HepG2 (cell line): Measurements from ENCODE around the gene PNMA8C. TPM values are rescaled to one million over a fixed set of nuclear protein-coding genes. Genes with fewer than 3 reads are reported as not detected.

Experiments used
- CBX5 ChIP-seq: sonication (generic); formaldehyde crosslinking; IDR thresholded peaks from 2 replicates; pipeline ENCODE4 v1.4.0; 2020; ENCODE audit warnings: missing genetic modification reagents, borderline replicate concordance
- GABPB1 ChIP-seq: IDR thresholded peaks from 2 replicates; pipeline ENCODE4 v1.6.1; 2016; ENCODE audit warnings: mild to moderate bottlenecking, missing genetic modification reagents, moderate library complexity, missing compliant biosample characterization
- ISX ChIP-seq: sonication (generic); formaldehyde crosslinking; conservative IDR thresholded peaks from 2 replicates; pipeline ENCODE4 v1.5.0; 2020; ENCODE audit warnings: missing genetic modification reagents
- ZBTB1 ChIP-seq: sonication (generic); formaldehyde crosslinking; IDR thresholded peaks from 2 replicates; pipeline ENCODE4 v1.4.0; 2020; ENCODE audit warnings: missing genetic modification reagents, borderline replicate concordance
- ZNF33A ChIP-seq: sonication (generic); formaldehyde crosslinking; IDR thresholded peaks from 2 replicates; pipeline ENCODE4 v1.5.1; 2020; ENCODE audit warnings: missing genetic modification reagents, mild to moderate bottlenecking, moderate library complexity, borderline replicate concordance
- ZNF597 ChIP-seq: sonication (generic); formaldehyde crosslinking; IDR thresholded peaks from 2 replicates; pipeline ENCODE4 v1.5.0; 2020; ENCODE audit warnings: missing genetic modification reagents
- ZNF598 ChIP-seq: sonication (generic); formaldehyde crosslinking; IDR thresholded peaks from 2 replicates; pipeline ENCODE4 v1.5.1; 2020; ENCODE audit warnings: mild to moderate bottlenecking, missing genetic modification reagents, borderline replicate concordance
- ZNF709 ChIP-seq: sonication (generic); formaldehyde crosslinking; IDR thresholded peaks from 2 replicates; pipeline ENCODE4 v1.5.0; 2020; ENCODE audit warnings: mild to moderate bottlenecking, missing genetic modification reagents
- ZSCAN29 ChIP-seq: sonication (generic); formaldehyde crosslinking; conservative IDR thresholded peaks from 2 replicates; pipeline ENCODE4 v1.4.0; 2020; ENCODE audit warnings: mild to moderate bottlenecking, missing genetic modification reagents
- polyA plus RNA-seq, 8 experiments: library from polyadenylated mRNA; depleted of rRNA in 3 of 8; stranded (reverse) in 7 of 8; unstranded in 1 of 8; fragments of >200 nt; fragmentation: Illumina TruSeq in 4 of 8; extraction: Trizol in 4 of 8; gene quantifications; 2 replicates each; pipeline versions ENCODE4 v1.2.1 to v1.2.3, GENCODE V29; 2011 to 2016; ENCODE audit warnings: low read depth in 4 of 8, missing spikeins in 1 of 8, mixed read lengths in 1 of 8; ENCODE audit not compliant: insufficient read depth in 1 of 8
- total RNA-seq, 5 experiments: library from RNA; depleted of rRNA; stranded (reverse); fragments of >200 nt; fragmentation: Illumina TruSeq; extraction: Trizol; gene quantifications; 2 replicates each; pipeline ENCODE4 v1.2.3, GENCODE V29; 2016; ENCODE audit warnings: low read depth in 1 of 5
- TF ChIP-seq, protein P1 (sequence below): sonication (generic); formaldehyde crosslinking; IDR thresholded peaks from 2 replicates; pipeline ENCODE4 v1.5.1; 2020; ENCODE audit warnings: missing genetic modification reagents, mild to moderate bottlenecking, borderline replicate concordance
- TF ChIP-seq, protein P2 (sequence below): sonication (generic); formaldehyde crosslinking; IDR thresholded peaks from 2 replicates; pipeline ENCODE4 v1.4.0; 2020; ENCODE audit warnings: missing genetic modification reagents
- TF ChIP-seq, protein P3 (sequence below): IDR thresholded peaks from 2 replicates; pipeline ENCODE4 v1.6.1; 2016; ENCODE audit warnings: mild to moderate bottlenecking
- TF ChIP-seq, protein P4 (sequence below): sonication (generic); formaldehyde crosslinking; IDR thresholded peaks from 2 replicates; pipeline ENCODE4 v1.8.1; 2023; ENCODE audit warnings: missing genetic modification reagents, mild to moderate bottlenecking, borderline replicate concordance
- TF ChIP-seq, protein P5 (sequence below): sonication (generic); formaldehyde crosslinking; IDR thresholded peaks from 2 replicates; pipeline ENCODE4 v1.8.1; 2023; ENCODE audit warnings: missing genetic modification reagents, inconsistent platforms, borderline replicate concordance

PNMA8C gene
- total and polyA plus RNA-seq, 2 of the 13 experiments (the other 11 are each of a cell fraction or from before 2014, with no cell fraction given), result not detected

DNA sequence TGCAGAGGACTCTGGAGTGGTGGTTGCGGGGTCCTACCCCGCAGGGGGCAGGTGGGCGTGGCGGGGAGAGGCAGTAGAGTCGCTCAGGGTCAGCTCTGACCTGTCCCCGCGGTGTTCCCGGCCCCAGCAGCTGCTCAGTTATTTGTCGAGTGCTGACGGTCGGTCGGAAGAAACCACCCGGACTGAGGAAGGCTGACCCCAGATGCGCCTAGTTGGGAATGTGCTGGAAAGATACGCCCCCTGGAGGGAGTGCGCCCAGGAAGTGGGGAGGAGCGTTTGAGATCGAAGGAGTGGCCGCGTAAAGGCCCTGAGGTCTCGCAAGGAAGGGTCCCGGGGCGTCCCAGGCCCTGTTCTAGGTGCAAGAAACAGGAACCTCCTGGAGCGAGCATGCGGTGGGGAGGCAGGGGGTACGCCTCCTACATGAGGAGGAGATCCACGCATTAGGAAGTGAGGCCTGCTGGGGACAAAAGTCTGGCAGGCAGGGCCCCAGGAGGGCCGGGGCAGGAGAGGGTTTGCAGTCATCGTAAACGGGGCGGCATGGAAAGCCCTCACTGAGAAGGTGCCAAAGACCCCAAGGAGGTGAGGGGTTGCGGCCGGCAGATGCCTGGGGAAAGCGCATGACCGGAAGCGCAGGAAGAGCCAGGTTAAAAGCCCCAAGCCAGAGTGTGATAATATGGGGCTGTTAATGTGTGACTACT lies 24.5 kb downstream of the PNMA8C start (continued):
- TF ChIP-seq, protein P1, sequence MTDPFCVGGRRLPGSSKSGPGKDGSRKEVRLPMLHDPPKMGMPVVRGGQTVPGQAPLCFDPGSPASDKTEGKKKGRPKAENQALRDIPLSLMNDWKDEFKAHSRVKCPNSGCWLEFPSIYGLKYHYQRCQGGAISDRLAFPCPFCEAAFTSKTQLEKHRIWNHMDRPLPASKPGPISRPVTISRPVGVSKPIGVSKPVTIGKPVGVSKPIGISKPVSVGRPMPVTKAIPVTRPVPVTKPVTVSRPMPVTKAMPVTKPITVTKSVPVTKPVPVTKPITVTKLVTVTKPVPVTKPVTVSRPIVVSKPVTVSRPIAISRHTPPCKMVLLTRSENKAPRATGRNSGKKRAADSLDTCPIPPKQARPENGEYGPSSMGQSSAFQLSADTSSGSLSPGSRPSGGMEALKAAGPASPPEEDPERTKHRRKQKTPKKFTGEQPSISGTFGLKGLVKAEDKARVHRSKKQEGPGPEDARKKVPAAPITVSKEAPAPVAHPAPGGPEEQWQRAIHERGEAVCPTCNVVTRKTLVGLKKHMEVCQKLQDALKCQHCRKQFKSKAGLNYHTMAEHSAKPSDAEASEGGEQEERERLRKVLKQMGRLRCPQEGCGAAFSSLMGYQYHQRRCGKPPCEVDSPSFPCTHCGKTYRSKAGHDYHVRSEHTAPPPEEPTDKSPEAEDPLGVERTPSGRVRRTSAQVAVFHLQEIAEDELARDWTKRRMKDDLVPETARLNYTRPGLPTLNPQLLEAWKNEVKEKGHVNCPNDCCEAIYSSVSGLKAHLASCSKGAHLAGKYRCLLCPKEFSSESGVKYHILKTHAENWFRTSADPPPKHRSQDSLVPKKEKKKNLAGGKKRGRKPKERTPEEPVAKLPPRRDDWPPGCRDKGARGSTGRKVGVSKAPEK (CRISPR knock-in tag), result peak; percentile 64; the same call in 1 of the 2 replicates
- no peak; the same call in 1 of the 2 replicates for TF ChIP-seq ZNF709 (CRISPR knock-in tag)
- 0 out of 2 replicates have a peak, but pooled peaks have one; percentile 47 for TF ChIP-seq ISX (CRISPR knock-in tag)
- 0 out of 2 replicates have a peak, but pooled peaks have one; percentile 58 for TF ChIP-seq ZSCAN29
- TF ChIP-seq CBX5, result no peak
- TF ChIP-seq ZNF33A (CRISPR knock-in tag), result no peak
- TF ChIP-seq, protein P2, sequence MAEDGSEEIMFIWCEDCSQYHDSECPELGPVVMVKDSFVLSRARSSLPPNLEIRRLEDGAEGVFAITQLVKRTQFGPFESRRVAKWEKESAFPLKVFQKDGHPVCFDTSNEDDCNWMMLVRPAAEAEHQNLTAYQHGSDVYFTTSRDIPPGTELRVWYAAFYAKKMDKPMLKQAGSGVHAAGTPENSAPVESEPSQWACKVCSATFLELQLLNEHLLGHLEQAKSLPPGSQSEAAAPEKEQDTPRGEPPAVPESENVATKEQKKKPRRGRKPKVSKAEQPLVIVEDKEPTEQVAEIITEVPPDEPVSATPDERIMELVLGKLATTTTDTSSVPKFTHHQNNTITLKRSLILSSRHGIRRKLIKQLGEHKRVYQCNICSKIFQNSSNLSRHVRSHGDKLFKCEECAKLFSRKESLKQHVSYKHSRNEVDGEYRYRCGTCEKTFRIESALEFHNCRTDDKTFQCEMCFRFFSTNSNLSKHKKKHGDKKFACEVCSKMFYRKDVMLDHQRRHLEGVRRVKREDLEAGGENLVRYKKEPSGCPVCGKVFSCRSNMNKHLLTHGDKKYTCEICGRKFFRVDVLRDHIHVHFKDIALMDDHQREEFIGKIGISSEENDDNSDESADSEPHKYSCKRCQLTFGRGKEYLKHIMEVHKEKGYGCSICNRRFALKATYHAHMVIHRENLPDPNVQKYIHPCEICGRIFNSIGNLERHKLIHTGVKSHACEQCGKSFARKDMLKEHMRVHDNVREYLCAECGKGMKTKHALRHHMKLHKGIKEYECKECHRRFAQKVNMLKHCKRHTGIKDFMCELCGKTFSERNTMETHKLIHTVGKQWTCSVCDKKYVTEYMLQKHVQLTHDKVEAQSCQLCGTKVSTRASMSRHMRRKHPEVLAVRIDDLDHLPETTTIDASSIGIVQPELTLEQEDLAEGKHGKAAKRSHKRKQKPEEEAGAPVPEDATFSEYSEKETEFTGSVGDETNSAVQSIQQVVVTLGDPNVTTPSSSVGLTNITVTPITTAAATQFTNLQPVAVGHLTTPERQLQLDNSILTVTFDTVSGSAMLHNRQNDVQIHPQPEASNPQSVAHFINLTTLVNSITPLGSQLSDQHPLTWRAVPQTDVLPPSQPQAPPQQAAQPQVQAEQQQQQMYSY (CRISPR knock-in tag), result no peak
- TF ChIP-seq, protein P3, sequence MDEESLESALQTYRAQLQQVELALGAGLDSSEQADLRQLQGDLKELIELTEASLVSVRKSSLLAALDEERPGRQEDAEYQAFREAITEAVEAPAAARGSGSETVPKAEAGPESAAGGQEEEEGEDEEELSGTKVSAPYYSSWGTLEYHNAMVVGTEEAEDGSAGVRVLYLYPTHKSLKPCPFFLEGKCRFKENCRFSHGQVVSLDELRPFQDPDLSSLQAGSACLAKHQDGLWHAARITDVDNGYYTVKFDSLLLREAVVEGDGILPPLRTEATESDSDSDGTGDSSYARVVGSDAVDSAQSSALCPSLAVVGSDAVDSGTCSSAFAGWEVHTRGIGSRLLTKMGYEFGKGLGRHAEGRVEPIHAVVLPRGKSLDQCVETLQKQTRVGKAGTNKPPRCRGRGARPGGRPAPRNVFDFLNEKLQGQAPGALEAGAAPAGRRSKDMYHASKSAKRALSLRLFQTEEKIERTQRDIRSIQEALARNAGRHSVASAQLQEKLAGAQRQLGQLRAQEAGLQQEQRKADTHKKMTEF (CRISPR knock-in tag), result peak; percentile 77
- TF ChIP-seq, protein P4, sequence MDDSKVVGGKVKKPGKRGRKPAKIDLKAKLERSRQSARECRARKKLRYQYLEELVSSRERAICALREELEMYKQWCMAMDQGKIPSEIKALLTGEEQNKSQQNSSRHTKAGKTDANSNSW (CRISPR knock-in tag), result no peak; the same call in 1 of the 2 replicates
- TF ChIP-seq, protein P5, sequence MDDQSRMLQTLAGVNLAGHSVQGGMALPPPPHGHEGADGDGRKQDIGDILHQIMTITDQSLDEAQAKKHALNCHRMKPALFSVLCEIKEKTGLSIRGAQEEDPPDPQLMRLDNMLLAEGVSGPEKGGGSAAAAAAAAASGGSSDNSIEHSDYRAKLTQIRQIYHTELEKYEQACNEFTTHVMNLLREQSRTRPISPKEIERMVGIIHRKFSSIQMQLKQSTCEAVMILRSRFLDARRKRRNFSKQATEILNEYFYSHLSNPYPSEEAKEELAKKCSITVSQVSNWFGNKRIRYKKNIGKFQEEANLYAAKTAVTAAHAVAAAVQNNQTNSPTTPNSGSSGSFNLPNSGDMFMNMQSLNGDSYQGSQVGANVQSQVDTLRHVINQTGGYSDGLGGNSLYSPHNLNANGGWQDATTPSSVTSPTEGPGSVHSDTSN (CRISPR knock-in tag), result no peak
- peak; percentile 83; the same call in 1 of the 2 replicates for TF ChIP-seq ZNF598
- TF ChIP-seq ZNF597 (CRISPR knock-in tag), result no peak
- no peak for TF ChIP-seq ZBTB1 (CRISPR knock-in tag)
- TF ChIP-seq GABPB1 (CRISPR knock-in tag), result peak; percentile 82
